GM19455 (cell line): ENCODE measurements around the gene DUS3L.

Experiments used
- ATAC-seq: cut with Tn5 transposase; IDR thresholded peaks from one replicate; pipeline ENCODE4 v1.9.1; 2021; ENCODE audit not compliant: unreplicated experiment

The DUS3L gene

GRCh38 chr19:5823579-5824281 is 32.8 kb upstream of the DUS3L start:
- no peak for ATAC-seq

GRCh38 chr19:5822181-5822844 is 31.4 kb upstream of the DUS3L start:
- no peak for ATAC-seq

- no peak for ATAC-seq
These were observed 30.7 kb upstream of the DUS3L start for GRCh38 chr19:5821521-5822180.

GRCh38 chr19:5820785-5821184 is 29.8 kb upstream of the DUS3L start:
- no peak for ATAC-seq

- no peak for ATAC-seq
These were observed 27.6 kb upstream of the DUS3L start for GRCh38 chr19:5818594-5818993.

- ATAC-seq: no peak
These were observed 26.3 kb upstream of the DUS3L start for GRCh38 chr19:5817218-5817617.

GRCh38 chr19:5814852-5815246 is 23.9 kb upstream of the DUS3L start:
- no peak for ATAC-seq

- no peak for ATAC-seq
These were observed 23.3 kb upstream of the DUS3L start for GRCh38 chr19:5814123-5814851.

GRCh38 chr19:5811117-5811516 is 20.2 kb upstream of the DUS3L start:
- ATAC-seq: no peak

- ATAC-seq: no peak
These were observed 18.5 kb upstream of the DUS3L start for GRCh38 chr19:5809469-5809868.

GRCh38 chr19:5809053-5809452 is 18.1 kb upstream of the DUS3L start:
- no peak for ATAC-seq

- no peak for ATAC-seq
These were observed 17.3 kb upstream of the DUS3L start for GRCh38 chr19:5808120-5808816.

- no peak for ATAC-seq
These were observed 15.9 kb upstream of the DUS3L start for GRCh38 chr19:5806905-5807304.

- no peak for ATAC-seq
These were observed 15.1 kb upstream of the DUS3L start for GRCh38 chr19:5806133-5806489.

GRCh38 chr19:5805462-5806132 is 14.6 kb upstream of the DUS3L start:
- no peak for ATAC-seq

GRCh38 chr19:5804516-5805461 is 13.8 kb upstream of the DUS3L start, which contains the start of gene NRTN:
Gene NRTN (plus strand): TSS chr19:5805067. CDS start chr19:5824166, 19,099 bp downstream.
- no peak for ATAC-seq

- no peak for ATAC-seq
These were observed 13.0 kb upstream of the DUS3L start for GRCh38 chr19:5803752-5804515.

GRCh38 chr19:5803441-5803751 is 12.4 kb upstream of the DUS3L start:
- ATAC-seq: no peak
